NCI-H2196 treated with DMSO at 0.1 percent for 48 hours (cell line): ENCODE results near the gene PAQR4.
A peak's percentile ranks its signal among the peaks of the same experiment; 100 is the strongest.

Experiments used
- DNase-seq: peaks from one replicate; lab custom pipeline; 2025; ENCODE audit not compliant: unreplicated experiment; lab: John Stamatoyannopoulos, UW

PAQR4 gene

GRCh38 chr16:2964475-2965336, 4.4 kb upstream of the PAQR4 start:
- peak; percentile 57 for DNase-seq

DNA sequence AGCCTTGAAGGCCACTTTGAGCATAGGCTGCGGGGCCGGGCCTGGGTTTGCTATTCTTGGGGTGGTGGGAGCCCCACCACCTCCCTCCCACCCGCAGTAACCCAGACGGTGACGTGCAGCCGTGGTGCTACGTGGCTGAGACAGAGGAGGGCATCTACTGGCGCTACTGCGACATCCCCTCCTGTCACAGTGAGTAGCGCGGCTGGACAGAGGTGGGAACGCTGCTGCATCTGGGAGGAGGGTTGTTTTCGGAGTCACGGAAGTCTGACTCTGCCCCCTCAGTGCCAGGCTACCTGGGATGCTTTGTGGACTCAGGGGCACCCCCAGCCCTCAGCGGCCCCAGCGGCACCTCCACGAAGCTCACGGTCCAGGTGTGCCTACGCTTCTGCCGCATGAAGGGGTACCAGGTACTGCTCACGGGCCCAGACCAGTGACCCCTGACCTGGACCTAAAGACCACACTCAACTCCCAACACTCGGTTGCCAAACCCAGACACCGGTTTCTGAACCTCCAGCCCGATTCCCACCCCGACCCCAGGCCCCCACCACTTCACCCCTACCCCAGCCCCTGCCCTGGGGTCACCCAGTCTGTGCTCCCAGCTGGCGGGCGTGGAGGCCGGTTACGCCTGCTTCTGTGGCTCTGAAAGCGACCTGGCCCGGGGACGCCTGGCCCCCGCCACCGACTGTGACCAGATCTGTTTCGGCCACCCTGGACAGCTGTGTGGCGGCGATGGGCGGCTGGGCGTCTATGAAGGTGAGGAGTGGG, 2.9 kb upstream of the PAQR4 start:
- no peak for DNase-seq

DNA sequence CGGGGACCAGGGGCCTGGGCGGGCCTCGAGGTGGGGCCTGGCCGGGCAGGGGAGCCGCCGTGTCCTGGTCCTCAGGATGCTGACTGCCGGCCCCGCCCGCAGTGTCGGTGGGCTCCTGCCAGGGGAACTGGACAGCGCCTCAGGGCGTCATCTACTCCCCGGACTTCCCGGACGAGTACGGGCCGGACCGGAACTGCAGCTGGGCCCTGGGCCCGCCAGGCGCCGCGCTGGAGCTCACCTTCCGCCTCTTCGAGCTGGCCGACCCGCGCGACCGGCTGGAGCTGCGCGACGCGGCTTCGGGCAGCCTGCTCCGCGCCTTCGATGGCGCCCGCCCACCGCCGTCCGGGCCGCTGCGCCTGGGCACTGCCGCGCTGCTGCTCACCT, 2.3 kb upstream of the PAQR4 start:
- no peak for DNase-seq

DNA sequence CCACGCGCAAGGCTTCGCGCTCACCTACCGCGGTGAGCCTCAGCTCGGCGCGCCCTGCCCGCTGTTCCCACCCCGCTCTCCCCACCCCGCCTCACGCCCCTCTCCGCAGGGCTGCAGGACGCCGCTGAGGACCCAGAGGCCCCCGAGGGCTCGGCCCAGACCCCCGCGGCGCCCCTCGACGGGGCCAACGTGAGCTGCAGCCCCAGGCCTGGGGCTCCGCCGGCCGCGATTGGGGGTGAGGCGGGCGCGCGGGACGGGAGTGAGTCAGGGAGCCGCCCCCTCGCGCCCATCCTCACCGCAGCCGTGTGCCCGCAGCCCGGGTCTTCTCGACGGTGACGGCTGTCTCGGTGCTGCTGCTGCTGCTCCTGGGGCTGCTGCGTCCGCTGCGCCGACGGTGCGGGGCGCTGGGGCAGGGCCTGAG, 1.9 kb upstream of the PAQR4 start:
- DNase-seq: no peak

- DNase-seq: no peak
Measured at GRCh38 chr16:2967721-2968161, 1.4 kb upstream of the PAQR4 start.

- peak; percentile 35 for DNase-seq
Measured at GRCh38 chr16:2968368-2968737, 795 bp upstream of the PAQR4 start.

- DNase-seq: peak; percentile 26
Measured at GRCh38 chr16:2969545-2970521, 685 bp downstream of the PAQR4 start.

DNA sequence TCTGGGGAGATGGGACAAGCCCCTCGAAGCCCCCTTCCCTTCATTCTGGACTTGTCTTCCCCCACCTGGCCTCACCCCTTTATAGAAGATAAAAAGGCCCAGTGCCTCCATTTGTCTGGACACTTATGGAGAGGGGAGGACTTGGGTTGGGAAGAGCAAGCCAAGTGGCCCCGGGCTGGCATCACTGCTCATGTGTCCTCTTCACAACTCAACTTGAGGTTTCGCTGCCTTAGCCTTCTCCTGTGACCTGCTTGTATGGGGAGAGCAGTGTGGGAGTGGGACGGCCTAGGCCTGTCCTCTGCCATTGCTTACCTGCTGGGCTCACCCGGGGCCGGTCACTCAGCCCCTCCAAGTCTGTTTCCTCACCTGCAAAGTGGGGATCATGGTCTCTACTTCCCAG, 1.4 kb downstream of the PAQR4 start:
- DNase-seq: no peak

DNA sequence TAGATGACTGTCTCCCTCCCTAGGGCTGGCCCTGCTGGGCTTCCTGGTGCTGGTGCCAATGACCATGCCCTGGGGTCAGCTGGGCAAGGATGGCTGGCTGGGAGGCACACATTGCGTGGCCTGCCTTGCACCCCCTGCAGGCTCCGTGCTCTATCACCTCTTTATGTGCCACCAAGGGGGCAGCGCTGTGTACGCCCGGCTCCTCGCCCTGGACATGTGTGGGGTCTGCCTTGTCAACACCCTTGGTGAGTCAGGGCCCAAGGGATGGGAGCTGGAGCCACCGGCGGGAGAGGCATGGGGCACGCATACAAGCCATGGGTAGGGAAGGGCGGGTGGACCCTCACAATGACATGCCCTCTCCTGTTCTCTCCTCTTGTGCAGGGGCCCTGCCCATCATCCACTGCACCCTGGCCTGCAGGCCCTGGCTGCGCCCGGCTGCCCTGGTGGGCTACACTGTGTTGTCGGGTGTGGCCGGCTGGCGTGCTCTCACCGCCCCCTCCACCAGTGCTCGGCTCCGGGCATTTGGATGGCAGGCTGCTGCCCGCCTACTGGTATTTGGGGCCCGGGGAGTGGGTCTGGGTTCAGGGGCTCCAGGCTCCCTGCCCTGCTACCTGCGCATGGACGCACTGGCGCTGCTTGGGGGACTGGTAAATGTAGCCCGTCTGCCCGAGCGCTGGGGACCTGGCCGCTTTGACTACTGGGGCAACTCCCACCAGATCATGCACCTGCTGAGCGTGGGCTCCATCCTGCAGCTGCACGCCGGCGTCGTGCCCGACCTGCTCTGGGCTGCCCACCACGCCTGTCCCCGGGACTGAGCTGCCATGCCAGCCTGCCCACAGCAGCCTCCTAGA, 2.2 kb downstream of the PAQR4 start:
- no peak for DNase-seq

GRCh38 chr16:2971985-2972784, 3.0 kb downstream of the PAQR4 start:
- no peak for DNase-seq

DNA sequence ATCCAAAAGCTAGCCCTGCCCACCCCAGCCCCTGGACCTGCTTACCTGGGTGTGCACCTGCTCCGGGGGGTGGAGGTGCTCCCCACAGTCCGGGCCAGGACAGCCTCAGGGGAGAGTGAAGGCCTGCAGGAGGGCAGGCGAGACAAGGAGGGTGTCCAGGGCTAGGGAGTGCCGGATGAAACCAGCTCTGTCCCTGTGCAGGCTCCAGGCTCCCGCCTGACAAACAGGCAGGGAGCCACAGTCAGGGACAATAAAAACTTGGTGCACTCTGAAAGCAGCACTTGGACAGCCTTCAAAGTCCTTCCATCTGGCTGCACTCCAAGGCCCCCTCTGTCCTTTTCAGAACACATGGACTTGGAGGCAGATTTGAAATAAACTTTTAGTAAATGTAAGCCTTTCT, 3.9 kb downstream of the PAQR4 start:
- DNase-seq: no peak

GRCh38 chr16:2973605-2974318, 4.6 kb downstream of the PAQR4 start:
- no peak for DNase-seq

- no peak for DNase-seq
Measured at GRCh38 chr16:2974319-2975056, 5.3 kb downstream of the PAQR4 start.

- DNase-seq: no peak
Measured at GRCh38 chr16:2975161-2975795, 6.1 kb downstream of the PAQR4 start.

- DNase-seq: no peak
Measured at GRCh38 chr16:2976201-2976600, 7.1 kb downstream of the PAQR4 start.

DNA sequence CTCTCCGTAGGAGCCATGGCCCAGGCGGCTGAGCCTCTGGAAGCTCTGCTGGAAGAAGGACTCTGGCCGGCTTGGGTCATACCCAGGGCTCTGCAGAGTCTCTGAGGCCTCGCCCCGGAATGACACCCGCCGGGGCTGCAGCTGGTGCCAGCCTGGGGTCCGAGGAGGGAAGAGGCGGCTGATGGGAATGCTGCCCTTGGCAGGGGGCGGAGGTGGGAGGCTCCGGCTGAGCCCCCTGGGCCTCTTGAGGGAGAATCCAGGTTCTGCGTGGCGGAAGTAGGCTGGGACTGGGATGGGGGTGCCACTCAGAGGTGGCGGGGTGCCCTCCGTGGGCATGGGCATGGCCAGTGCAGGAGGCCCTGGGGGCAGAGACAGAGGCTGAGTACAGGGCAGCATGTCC, 7.5 kb downstream of the PAQR4 start:
- no peak for DNase-seq

DNA sequence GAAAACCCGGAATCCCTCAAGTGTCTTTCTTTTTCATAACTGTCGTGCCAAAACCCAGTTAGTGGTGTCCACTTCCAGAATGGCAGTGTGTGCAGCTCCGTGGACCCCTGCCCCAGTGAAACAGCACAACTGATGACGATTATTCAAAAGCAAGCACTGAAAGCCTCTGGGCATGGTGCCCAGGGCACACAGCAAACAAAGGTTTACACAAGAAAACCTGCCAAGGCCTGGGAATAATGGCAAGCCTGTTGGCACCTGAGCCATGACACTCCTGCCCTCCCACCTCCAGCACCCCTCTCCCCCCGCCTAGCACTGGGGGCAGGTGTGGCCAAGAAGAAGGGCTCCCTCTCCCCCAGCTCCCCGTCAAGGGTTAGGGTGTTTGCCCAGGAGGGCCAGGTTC, 8.3 kb downstream of the PAQR4 start:
- DNase-seq: peak; percentile 69
